Measurements from ENCODE around the gene PCGF2. TPM values are rescaled to one million over a fixed set of nuclear protein-coding genes. Genes with fewer than 3 reads are reported as not detected.

The PCGF2 gene
- total RNA-seq, 4 donors from 2014 or later: 3.2 to 17.0 (median 6.1) TPM

DNA sequence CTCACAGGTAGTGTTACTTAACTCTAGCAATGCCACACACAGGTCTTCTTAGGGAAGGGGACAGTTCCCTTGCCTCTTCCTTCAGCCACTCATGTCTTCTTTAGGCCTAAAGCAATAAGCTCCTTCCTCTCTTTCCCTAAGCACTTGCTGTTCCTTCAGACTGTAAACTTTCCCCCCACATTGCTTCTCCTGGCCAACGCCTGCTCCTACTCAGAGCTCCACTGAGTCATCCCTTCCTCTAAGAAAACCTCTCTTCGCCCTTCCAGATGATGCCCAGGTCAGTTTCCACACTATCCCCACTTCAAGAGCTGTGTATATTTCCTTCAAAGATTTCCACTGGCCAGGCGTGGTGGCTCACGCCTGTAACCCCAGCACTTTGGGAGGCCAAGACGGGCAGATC lies 60.9 kb downstream of the PCGF2 start:
- DNase-seq (ENCODE audit: low spot score) (no peak), ATAC-seq (ENCODE audit: low FRiP score) (no peak)
- TF ChIP-seq, protein P1, sequence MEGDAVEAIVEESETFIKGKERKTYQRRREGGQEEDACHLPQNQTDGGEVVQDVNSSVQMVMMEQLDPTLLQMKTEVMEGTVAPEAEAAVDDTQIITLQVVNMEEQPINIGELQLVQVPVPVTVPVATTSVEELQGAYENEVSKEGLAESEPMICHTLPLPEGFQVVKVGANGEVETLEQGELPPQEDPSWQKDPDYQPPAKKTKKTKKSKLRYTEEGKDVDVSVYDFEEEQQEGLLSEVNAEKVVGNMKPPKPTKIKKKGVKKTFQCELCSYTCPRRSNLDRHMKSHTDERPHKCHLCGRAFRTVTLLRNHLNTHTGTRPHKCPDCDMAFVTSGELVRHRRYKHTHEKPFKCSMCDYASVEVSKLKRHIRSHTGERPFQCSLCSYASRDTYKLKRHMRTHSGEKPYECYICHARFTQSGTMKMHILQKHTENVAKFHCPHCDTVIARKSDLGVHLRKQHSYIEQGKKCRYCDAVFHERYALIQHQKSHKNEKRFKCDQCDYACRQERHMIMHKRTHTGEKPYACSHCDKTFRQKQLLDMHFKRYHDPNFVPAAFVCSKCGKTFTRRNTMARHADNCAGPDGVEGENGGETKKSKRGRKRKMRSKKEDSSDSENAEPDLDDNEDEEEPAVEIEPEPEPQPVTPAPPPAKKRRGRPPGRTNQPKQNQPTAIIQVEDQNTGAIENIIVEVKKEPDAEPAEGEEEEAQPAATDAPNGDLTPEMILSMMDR (IDR thresholded peaks at IDR 0.05): no peak

DNA sequence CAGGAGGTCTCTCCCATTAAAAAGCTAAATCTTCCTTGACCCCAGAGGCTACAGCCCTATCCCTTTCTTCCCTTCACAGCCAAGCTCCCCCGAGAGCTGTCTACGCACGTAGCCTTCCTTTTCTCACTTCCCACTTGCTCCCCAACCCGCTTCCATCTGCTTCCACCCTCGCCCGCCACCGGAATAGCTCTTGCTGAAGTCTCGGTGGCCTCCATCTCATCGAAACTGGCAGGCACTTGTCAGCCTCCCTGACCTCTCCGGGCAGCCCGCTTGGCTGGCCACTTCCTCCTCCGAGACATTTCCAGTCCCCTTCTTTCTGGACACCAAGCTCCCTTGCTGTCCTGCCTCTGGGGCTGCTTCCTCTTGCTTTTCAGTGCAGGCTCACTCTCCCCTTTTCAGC lies 62.6 kb downstream of the PCGF2 start:
- DNase-seq (ENCODE audit: low spot score): no peak
- TF ChIP-seq, protein P1 (IDR thresholded peaks at IDR 0.05): no peak
- peak; percentile 48 for ATAC-seq (ENCODE audit: low FRiP score)

Small RNA genes lying within 50 kb of the gene (small RNA-seq; reads per million reads assigned to genes)
- gene MIR4726 (not detected), gene MIR4734 (not detected), gene RNA5SP440 (1.2 reads per million), gene RNU6-866P (not detected)

Other genes starting within 250 kb of the PCGF2 start
- gene SRCIN1, start 142.4 kb downstream of the PCGF2 start, total RNA-seq: 1 to 10 TPM; 1.2 to 5.6 (median 2.7) TPM
- gene EPOP, start 73.4 kb downstream of the PCGF2 start, total RNA-seq: 1 to 10 TPM in 2 of 4 donors, under 1 TPM in 2; 0.38 to 5.2 (median 1.5) TPM
- gene MLLT6, start 43.1 kb downstream of the PCGF2 start, total RNA-seq: 100 to 1,000 TPM in 1 of 4 donors, 10 to 100 TPM in 3; 38.7 to 108 (median 54.8) TPM
- gene CISD3, start 18.0 kb downstream of the PCGF2 start, total RNA-seq: 10 to 100 TPM in 3 of 4 donors, 1 to 10 TPM in 1; 7.6 to 25.5 (median 15.7) TPM
- gene PSMB3, start 4.4 kb upstream of the PCGF2 start, total RNA-seq: 100 to 1,000 TPM; 140 to 169 (median 155) TPM
- 10 to 100 TPM; 25.7 to 79.0 (median 47.2) TPM for gene PIP4K2B, start 51.2 kb upstream of the PCGF2 start, total RNA-seq
- gene CWC25, start 77.0 kb upstream of the PCGF2 start, total RNA-seq: 10 to 100 TPM; 15.2 to 49.6 (median 30.5) TPM
- 1,000 to 10,000 TPM; 1,566 to 2,133 (median 2,034) TPM for gene RPL23, start 105.4 kb upstream of the PCGF2 start, total RNA-seq
- 100 to 1,000 TPM; 111 to 174 (median 148) TPM for gene LASP1, start 121.7 kb upstream of the PCGF2 start, total RNA-seq
- not detected for gene FBXO47, start 219.1 kb upstream of the PCGF2 start, total RNA-seq

Data from omental fat pad (tissue), 4 donors.